Body of pancreas (tissue), 4 donors: ENCODE results near the gene GIT1.

Experiments
- CTCF ChIP-seq, 7 experiments: fragments of 450-650 bp in 4 of 7; fragments of 200-600 bp in 3 of 7; sonication (generic) in 3 of 7; IDR thresholded peaks; one replicate each; pipeline ENCODE4 v1.5.1; 2016 to 2019; ENCODE audit warnings: antibody characterized with exemption in 7 of 7
- POLR2A ChIP-seq, 3 donors: fragments of 450-650 bp; IDR thresholded peaks; one replicate each; pipeline ENCODE4 v1.6.1; 2016; ENCODE audit warnings: antibody characterized with exemption in 3 of 3, mild to moderate bottlenecking in 2 of 3

- TF ChIP-seq CTCF (IDR thresholded peaks at IDR 0.05) (peak; percentile 76 to 95 (median 93)), POLR2A (IDR thresholded peaks at IDR 0.05) (no peak)
Measured at GRCh38 chr17:29579866-29580771, 9.3 kb downstream of the GIT1 start.
